OCI-LY7 (cell line): ENCODE results near the gene PLEKHA3. TPM values are rescaled to one million over a fixed set of nuclear protein-coding genes. Genes with fewer than 3 reads are reported as not detected.

Source experiments
- BruUV-seq: library from RNA; stranded (reverse); fragments of 400-500 nt; replicated peaks from 2 replicates; lab custom pipeline; 2021; lab: Mats Ljungman, UMichigan
- CTCF ChIA-PET: fragments of 300-600 bp; sonication (Branson Sonifier 250); formaldehyde crosslinking; loops from one replicate; lab custom pipeline; 2022; ENCODE audit warnings: antibody characterized with exemption; ENCODE audit not compliant: unreplicated experiment; lab: Charles Lee
- POLR2A ChIA-PET: fragments of 300-600 bp; sonication (Branson Sonifier 250); formaldehyde crosslinking; loops from one replicate; lab custom pipeline; 2022; ENCODE audit warnings: antibody characterized with exemption; lab: Charles Lee
- DNase-seq: peaks from one replicate; pipeline ENCODE4 v3.0.0-alpha.2; 2015; ENCODE audit warnings: low spot score
- H2AFZ ChIP-seq: fragments of 200-600 bp; sonication (generic), shearing (Covaris generic); 2 replicates; pipeline ENCODE4 v1.6.1; 2014; ENCODE audit warnings: mild to moderate bottlenecking, antibody characterized with exemption, low read length, moderate library complexity
- H3K27ac ChIP-seq: fragments of 200-600 bp; sonication (generic); 2 replicates; pipeline ENCODE4 v1.5.1; 2014; ENCODE audit warnings: mixed run types, low read depth, mild to moderate bottlenecking, moderate library complexity, low read length, inconsistent platforms; ENCODE audit not compliant: poor library complexity, severe bottlenecking
- H3K36me3 ChIP-seq: fragments of 200-600 bp; sonication (generic); 2 replicates; pipeline ENCODE4 v1.6.1; 2014; ENCODE audit warnings: mild to moderate bottlenecking, antibody characterized with exemption, low read length, moderate library complexity, mixed read lengths; ENCODE audit not compliant: insufficient read depth
- H3K4me1 ChIP-seq: fragments of 200-600 bp; sonication (generic); 2 replicates; pipeline ENCODE4 v1.5.1; 2014; ENCODE audit warnings: mild to moderate bottlenecking, low read length; ENCODE audit not compliant: insufficient read depth, poor library complexity, severe bottlenecking
- H3K4me2 ChIP-seq: fragments of 200-600 bp; sonication (generic); 2 replicates; pipeline ENCODE4 v1.6.1; 2014; ENCODE audit warnings: mild to moderate bottlenecking, low read length
- H3K4me3 ChIP-seq: fragments of 200-600 bp; sonication (generic); 2 replicates; pipeline ENCODE4 v1.5.1; 2014; ENCODE audit warnings: mild to moderate bottlenecking, low read depth, low read length; ENCODE audit not compliant: poor library complexity, severe bottlenecking
- H3K79me2 ChIP-seq: fragments of 200-600 bp; sonication (generic); 2 replicates; pipeline ENCODE4 v1.6.1; 2016; ENCODE audit warnings: low read depth, mild to moderate bottlenecking, low read length, moderate library complexity, mixed read lengths; ENCODE audit not compliant: insufficient read depth
- H3K9me2 ChIP-seq: fragments of 200-600 bp; sonication (generic); 2 replicates; pipeline ENCODE4 v1.6.1; 2016; ENCODE audit warnings: mild to moderate bottlenecking, low read length, mixed read lengths; ENCODE audit not compliant: insufficient read depth
- H3K9me3 ChIP-seq: fragments of 200-600 bp; sonication (generic); 2 replicates; pipeline ENCODE4 v1.6.1; 2014; ENCODE audit warnings: mild to moderate bottlenecking, mixed run types, low read length, mixed read lengths
- H4K20me1 ChIP-seq: fragments of 200-600 bp; sonication (generic); 2 replicates; pipeline ENCODE4 v1.6.1; 2014; ENCODE audit warnings: mild to moderate bottlenecking, antibody characterized with exemption, low read length, moderate library complexity, mixed read lengths; ENCODE audit not compliant: insufficient read depth
- EZH2phosphoT487 ChIP-seq: fragments of 200-600 bp; sonication (generic); IDR thresholded peaks from 2 replicates; pipeline ENCODE4 v1.6.1; 2018; ENCODE audit warnings: low read depth, borderline replicate concordance, mild to moderate bottlenecking, mixed run types, antibody characterized with exemption, low read length, moderate library complexity, mixed read lengths
- intact Hi-C: fragments of 100-400 bp; cut with micrococcal nuclease; formaldehyde crosslinking; loops from one replicate; pipeline ENCODE4 v1.10.0; 2022; ENCODE audit not compliant: unreplicated experiment
- total RNA-seq, 2 experiments: library from RNA; depleted of rRNA in 1 of 2; stranded (reverse); fragments of >200 nt in 1 of 2; shearing (Covaris generic) in 1 of 2; gene quantifications; 2 replicates each; pipeline ENCODE4 v1.2.3, GENCODE V29; 2014 to 2022
- TF ChIP-seq, protein P1 (sequence below): fragments of 200-600 bp; sonication (generic); conservative IDR thresholded peaks from 2 replicates; pipeline ENCODE4 v1.5.1; 2014; ENCODE audit warnings: mild to moderate bottlenecking, antibody characterized with exemption, low read length, moderate library complexity, mixed read lengths

The PLEKHA3 gene
- total RNA-seq, 2 experiments from 2014 or later: 3.6 to 19.2 TPM

DNA sequence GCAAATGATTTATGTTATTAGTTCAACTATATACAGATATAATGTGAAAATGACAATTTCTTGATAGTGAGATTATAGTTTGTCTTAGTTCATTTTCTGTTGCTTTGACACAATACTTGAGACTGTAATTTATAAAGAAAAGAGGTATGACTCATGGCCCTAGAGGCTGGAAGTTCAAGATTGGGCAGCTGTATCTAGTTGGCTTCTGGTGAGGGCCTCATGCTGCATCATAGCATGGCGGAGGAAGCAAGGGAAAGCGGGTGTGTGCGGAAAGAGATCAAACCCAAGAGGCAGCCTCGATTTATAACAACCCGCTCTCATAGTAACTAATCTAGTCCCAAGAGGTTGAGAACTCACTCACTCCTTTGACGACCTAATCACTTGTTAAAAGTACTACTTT, 11.4 kb downstream of the PLEKHA3 start:
- Histone ChIP-seq H3K4me1 (no peaks in the 10 kb centered on the region), H3K4me3 (no peak overlapping the region), H3K9me3 (no peaks in the 10 kb centered on the region), H3K27ac (no peak overlapping the region), H2AFZ (no peak overlapping the region), H4K20me1 (no peaks in the 10 kb centered on the region; the same call in 1 of the 2 replicates), H3K4me2 (no peak overlapping the region), H3K79me2 (no peaks in the 10 kb centered on the region), H3K36me3 (peaks cover 68% of the 10 kb centered on the region), H3K9me2 (no peaks in the 10 kb centered on the region)
- TF ChIP-seq EZH2phosphoT487: no peak
- TF ChIP-seq, protein P1, sequence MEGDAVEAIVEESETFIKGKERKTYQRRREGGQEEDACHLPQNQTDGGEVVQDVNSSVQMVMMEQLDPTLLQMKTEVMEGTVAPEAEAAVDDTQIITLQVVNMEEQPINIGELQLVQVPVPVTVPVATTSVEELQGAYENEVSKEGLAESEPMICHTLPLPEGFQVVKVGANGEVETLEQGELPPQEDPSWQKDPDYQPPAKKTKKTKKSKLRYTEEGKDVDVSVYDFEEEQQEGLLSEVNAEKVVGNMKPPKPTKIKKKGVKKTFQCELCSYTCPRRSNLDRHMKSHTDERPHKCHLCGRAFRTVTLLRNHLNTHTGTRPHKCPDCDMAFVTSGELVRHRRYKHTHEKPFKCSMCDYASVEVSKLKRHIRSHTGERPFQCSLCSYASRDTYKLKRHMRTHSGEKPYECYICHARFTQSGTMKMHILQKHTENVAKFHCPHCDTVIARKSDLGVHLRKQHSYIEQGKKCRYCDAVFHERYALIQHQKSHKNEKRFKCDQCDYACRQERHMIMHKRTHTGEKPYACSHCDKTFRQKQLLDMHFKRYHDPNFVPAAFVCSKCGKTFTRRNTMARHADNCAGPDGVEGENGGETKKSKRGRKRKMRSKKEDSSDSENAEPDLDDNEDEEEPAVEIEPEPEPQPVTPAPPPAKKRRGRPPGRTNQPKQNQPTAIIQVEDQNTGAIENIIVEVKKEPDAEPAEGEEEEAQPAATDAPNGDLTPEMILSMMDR: no peak
- intact Hi-C loops: no loop called here
- ChIA-PET POLR2A (interaction anchor here (0.6 kb wide), 1 partner anchor 9 kb away, joined by 3 read pairs; no protein-coding TSS in a partner anchor), CTCF (no interaction called here)
- no TSS peak for BruUV-seq
- no peak for DNase-seq

DNA sequence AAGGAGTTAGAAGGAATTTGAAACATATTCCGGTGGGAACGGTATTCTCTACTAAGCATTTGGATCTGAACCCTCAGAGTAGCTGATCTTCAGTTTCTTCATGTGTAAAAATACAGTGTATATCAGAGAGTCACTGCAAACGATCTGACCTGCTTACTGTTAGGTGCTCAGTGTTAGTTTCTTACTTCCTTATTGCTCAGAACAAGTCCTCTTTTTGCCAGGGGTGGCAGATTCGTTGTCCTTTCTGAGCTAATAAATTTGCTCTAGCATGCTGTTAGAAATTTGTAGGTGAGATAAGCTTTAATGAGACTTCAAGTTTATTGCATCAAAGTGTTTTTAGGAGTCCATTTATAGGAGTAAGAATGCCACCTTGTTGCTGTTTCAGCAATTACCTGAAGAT, 15.8 kb downstream of the PLEKHA3 start:
- Histone ChIP-seq H4K20me1 (no peaks in the 10 kb centered on the region), H3K9me3 (no peaks in the 10 kb centered on the region), H3K4me1 (peaks cover 4% of the 10 kb centered on the region), H3K36me3 (peaks cover 82% of the 10 kb centered on the region), H3K4me2 (no peak overlapping the region), H2AFZ (no peak overlapping the region), H3K9me2 (no peaks in the 10 kb centered on the region), H3K79me2 (no peaks in the 10 kb centered on the region), H3K27ac (no peak overlapping the region), H3K4me3 (no peak overlapping the region)
- ChIA-PET POLR2A (interaction anchor here (0.6 to 2.1 kb wide), 5 partner anchors 10 to 125 kb away, joined by 3 to 7 read pairs (median 3); partner anchors contain the start of gene PLEKHA3), CTCF (no interaction called here)
- DNase-seq: no peak
- no peak for TF ChIP-seq EZH2phosphoT487
- TF ChIP-seq, protein P1: no peak
- BruUV-seq: no TSS peak
- intact Hi-C loops: no loop called here

DNA sequence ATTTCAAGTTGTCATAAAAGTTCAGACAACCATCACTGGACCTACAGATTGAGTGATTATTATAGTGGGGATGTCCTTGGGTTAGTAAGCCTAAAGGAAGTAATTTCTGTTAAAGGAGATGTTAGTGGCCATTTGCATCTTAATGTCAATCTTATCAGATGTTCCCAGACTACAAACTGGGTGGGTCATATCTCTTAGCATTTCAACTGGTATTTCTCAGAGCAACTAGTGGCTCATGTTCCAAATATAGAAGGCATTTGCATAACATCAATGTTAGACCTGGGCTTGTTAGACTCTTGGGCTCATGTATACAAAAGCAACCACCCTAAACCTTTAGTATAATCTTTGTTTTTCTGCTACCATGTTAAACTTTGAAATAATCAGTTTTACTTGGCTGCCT, 17.9 kb downstream of the PLEKHA3 start:
- ChIA-PET POLR2A (interaction anchor here (1.0 kb wide), 1 partner anchor 8 kb away, joined by 7 read pairs; no protein-coding TSS in a partner anchor), CTCF (no interaction called here)
- no TSS peak for BruUV-seq
- DNase-seq: no peak
- no peak for TF ChIP-seq EZH2phosphoT487
- TF ChIP-seq, protein P1: no peak
- Histone ChIP-seq H3K9me2 (no peaks in the 10 kb centered on the region), H3K36me3 (peaks cover 88% of the 10 kb centered on the region), H4K20me1 (no peaks in the 10 kb centered on the region), H3K27ac (no peak overlapping the region), H3K79me2 (no peaks in the 10 kb centered on the region), H3K4me2 (no peak overlapping the region), H3K4me1 (peaks cover 4% of the 10 kb centered on the region), H2AFZ (no peak overlapping the region), H3K4me3 (no peak overlapping the region), H3K9me3 (no peaks in the 10 kb centered on the region)
- intact Hi-C loops: no loop called here
